ENCODE data around the gene IGSF10.

The IGSF10 gene

GRCh38 chr3:151430821-151431484 is 29.9 kb downstream of the IGSF10 start:
- DNase-seq, result no peak
- intact Hi-C loops (cut with DNase I), result no loop called here

GRCh38 chr3:151428386-151428785 is 32.5 kb downstream of the IGSF10 start:
- intact Hi-C loops (cut with DNase I), result no loop called here
- DNase-seq, result no peak

GRCh38 chr3:151426341-151426657 is 34.6 kb downstream of the IGSF10 start:
- DNase-seq, result no peak
- intact Hi-C loops (cut with DNase I), result no loop called here

GRCh38 chr3:151425627-151426340 is 35.1 kb downstream of the IGSF10 start:
- intact Hi-C loops (cut with DNase I), result no loop called here
- DNase-seq, result no peak

GRCh38 chr3:151423091-151423490 is 37.8 kb downstream of the IGSF10 start:
- intact Hi-C loops (cut with DNase I), result no loop called here
- DNase-seq, result no peak

- intact Hi-C loops (cut with DNase I), result no loop called here
- no peak for DNase-seq
Observed at GRCh38 chr3:151421938-151422337, 38.9 kb downstream of the IGSF10 start.

GRCh38 chr3:151419806-151420205 is 41.1 kb downstream of the IGSF10 start:
- DNase-seq, result no peak
- intact Hi-C loops (cut with DNase I), result no loop called here

GRCh38 chr3:151415289-151415688 is 45.6 kb downstream of the IGSF10 start:
- intact Hi-C loops (cut with DNase I), result no loop called here
- no peak for DNase-seq

- no peak for DNase-seq
- intact Hi-C loops (cut with DNase I), result no loop called here
Observed at GRCh38 chr3:151412989-151413388, 47.9 kb downstream of the IGSF10 start.

Measured in head of caudate nucleus (tissue), 42 donors.